ENCODE data around the gene LRRC2. TPM values are rescaled to one million over a fixed set of nuclear protein-coding genes. Genes with fewer than 3 reads are reported as not detected.

The LRRC2 gene
- total and polyA plus RNA-seq, 9 of the 15 experiments (the other 6 are each of a cell fraction or from before 2014, with no cell fraction given), result 0.01 to 0.04 (median 0.03) TPM; not detected in 5

DNA sequence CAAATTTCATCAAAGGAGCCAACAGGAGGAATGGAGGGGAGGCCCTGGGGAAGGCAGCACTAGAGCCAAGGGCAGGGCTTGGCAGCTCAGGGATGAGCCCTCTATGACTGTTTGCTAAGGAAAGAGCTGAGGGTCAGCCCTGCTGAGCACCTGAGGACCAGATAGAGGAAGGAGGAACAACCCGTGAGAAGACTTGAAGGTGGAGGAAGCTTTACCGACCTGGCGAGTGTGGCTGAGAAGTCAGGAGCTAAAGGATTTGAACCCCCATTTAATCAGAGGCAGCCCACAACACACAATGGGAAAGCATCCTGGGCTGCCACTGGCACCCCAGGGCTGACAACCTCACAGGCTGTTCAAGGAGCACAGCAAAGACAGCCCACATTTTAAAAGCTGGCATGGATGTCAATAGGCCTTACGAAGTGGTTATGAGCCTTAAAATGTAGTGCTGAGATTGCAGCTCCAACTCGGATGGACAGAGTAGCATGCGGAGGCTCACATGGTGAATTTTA is 20.7 kb upstream of the LRRC2 start:
- ChIA-PET CTCF (ENCODE audit: low intra/inter-chr PET ratio) (no interaction called here), POLR2A (interaction anchor here (0.6 to 1.9 kb wide), 5 partner anchors 13 to 179 kb away, joined by 3 to 5 read pairs (median 4); no protein-coding TSS in a partner anchor)
- FAIRE-seq (no peak), DNase-seq (ENCODE audit: extremely low read depth in 1 of 4, low spot score in 3 of 4) (no peak), ATAC-seq (no peak)
- no peak overlapping the region for H3K4me2 ChIP-seq (ENCODE audit: insufficient read depth, low read length)
- intact Hi-C loops (cut with micrococcal nuclease), result no loop called here
- no peaks in the 10 kb centered on the region; the same call in 1 of the 2 replicates for H3K9me3 ChIP-seq (replicated peaks; ENCODE audit: control insufficient read depth, insufficient read depth, low read depth, low read length)
- 0 out of 2 replicates have a peak, but pooled peaks have one; percentile 41 for TF ChIP-seq ZNF165 (CRISPR knock-in tag; IDR thresholded peaks at IDR 0.05; ENCODE audit: borderline replicate concordance)
- TF ChIP-seq COPS2 (conservative IDR thresholded peaks at IDR 0.05), result no peak
- H3K9me1 ChIP-seq (ENCODE audit: control insufficient read depth, insufficient read depth, low read length), result no peaks in the 10 kb centered on the region
- no peaks in the 10 kb centered on the region for H3K36me3 ChIP-seq (ENCODE audit: control insufficient read depth, insufficient read depth, low read length)
- no peak overlapping the region for H3K27ac ChIP-seq (ENCODE audit: extremely low read depth, low read depth, low read length)
- no peaks in the 10 kb centered on the region; a peak in 1 of 5 replicates for H3K4me1 ChIP-seq (replicated peaks in 1 of 2; ENCODE audit: control insufficient read depth in 2 of 2, insufficient read depth in 2 of 2, low read length in 2 of 2)
- peaks cover 10 to 21% of the 10 kb centered on the region in 2 experiments for H3K27me3 ChIP-seq (ENCODE audit: control insufficient read depth in 2 of 2, insufficient read depth in 2 of 2, low read length in 2 of 2)
- no TSS peak for BruUV-seq (replicated peaks)
- H3K79me2 ChIP-seq (ENCODE audit: control insufficient read depth, insufficient read depth, low read length), result no peaks in the 10 kb centered on the region
- H2AFZ ChIP-seq (ENCODE audit: low read depth, low read length), result no peak overlapping the region
- 6% methylated on average over 6 of the region's 6 CpGs for WGBS (ENCODE audit: insufficient coverage, low coverage, missing lambda C conversion rate)
- in situ Hi-C loops (cut with MboI), result no loop called here
- no peak overlapping the region for H3K9ac ChIP-seq (ENCODE audit: insufficient read depth in 1 of 2, low read depth in 2 of 2, low read length in 2 of 2)
- H4K20me1 ChIP-seq (replicated peaks; ENCODE audit: control insufficient read depth, insufficient read depth, low read length), result no peaks in the 10 kb centered on the region
- no peak overlapping the region for H3K4me3 ChIP-seq

DNA sequence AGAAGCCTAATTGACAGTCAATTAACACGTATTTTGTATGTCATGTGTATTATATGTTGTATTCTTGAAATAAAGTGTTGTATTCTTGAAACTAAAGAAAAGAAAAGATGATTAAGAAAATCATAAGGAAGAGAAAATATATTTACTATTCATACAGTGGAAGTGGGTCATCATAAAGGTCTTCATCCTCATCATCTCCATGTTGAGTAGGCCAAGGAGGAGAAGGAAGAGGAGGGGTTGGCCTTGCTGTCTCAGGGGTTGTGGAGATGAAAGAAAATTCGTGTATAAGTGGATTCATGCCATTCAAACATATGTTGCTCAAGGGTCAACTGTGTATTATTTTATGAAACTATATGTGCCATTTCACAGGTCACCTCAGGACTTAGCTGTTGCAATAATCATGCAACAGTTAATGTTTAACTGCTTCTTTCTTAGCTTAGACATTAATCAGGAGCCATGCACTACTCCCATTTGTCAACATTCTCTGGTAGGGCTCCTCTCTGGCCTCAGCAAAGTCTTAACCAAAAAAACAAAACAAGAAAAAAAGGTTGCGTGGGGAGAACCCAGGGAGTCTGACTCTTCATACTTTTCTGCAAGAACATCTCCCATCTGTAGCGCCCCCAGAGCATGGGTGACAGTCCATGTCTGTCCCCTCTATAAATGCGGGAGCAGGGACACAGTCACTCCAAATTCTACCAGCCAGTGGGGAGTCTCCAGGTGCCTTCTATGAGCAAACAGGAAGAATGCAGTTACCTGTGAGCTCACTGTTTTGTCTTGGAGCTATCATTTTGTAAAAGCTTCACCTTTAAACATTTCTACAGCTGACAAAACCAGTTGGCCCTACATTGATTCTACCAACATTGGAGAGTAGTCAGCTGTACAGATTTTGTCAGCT is 19.9 kb upstream of the LRRC2 start:
- Histone ChIP-seq H3K4me2 (ENCODE audit: insufficient read depth, low read length) (no peak overlapping the region), H3K27me3 (ENCODE audit: control insufficient read depth in 2 of 2, insufficient read depth in 2 of 2, low read length in 2 of 2) (peaks cover 10 to 21% of the 10 kb centered on the region in 2 experiments), H3K4me1 (replicated peaks in 1 of 2; ENCODE audit: control insufficient read depth in 2 of 2, insufficient read depth in 2 of 2, low read length in 2 of 2) (no peaks in the 10 kb centered on the region; a peak in 1 of 5 replicates), H4K20me1 (replicated peaks; ENCODE audit: control insufficient read depth, insufficient read depth, low read length) (no peaks in the 10 kb centered on the region), H3K27ac (ENCODE audit: extremely low read depth, low read depth, low read length) (no peak overlapping the region), H3K79me2 (ENCODE audit: control insufficient read depth, insufficient read depth, low read length) (no peaks in the 10 kb centered on the region), H3K4me3 (no peak overlapping the region), H3K36me3 (ENCODE audit: control insufficient read depth, insufficient read depth, low read length) (no peaks in the 10 kb centered on the region), H2AFZ (ENCODE audit: low read depth, low read length) (no peak overlapping the region), H3K9me1 (ENCODE audit: control insufficient read depth, insufficient read depth, low read length) (no peaks in the 10 kb centered on the region), H3K9me3 (replicated peaks; ENCODE audit: control insufficient read depth, insufficient read depth, low read depth, low read length) (no peaks in the 10 kb centered on the region; the same call in 1 of the 2 replicates), H3K9ac (ENCODE audit: insufficient read depth in 1 of 2, low read depth in 2 of 2, low read length in 2 of 2) (no peak overlapping the region)
- DNase-seq (ENCODE audit: extremely low read depth in 1 of 4, low spot score in 3 of 4), result no peak
- ChIA-PET POLR2A (interaction anchor here (0.8 to 1.9 kb wide), 4 partner anchors 13 to 113 kb away, joined by 3 to 5 read pairs (median 4); no protein-coding TSS in a partner anchor), CTCF (ENCODE audit: low intra/inter-chr PET ratio) (no interaction called here)
- intact Hi-C loops (cut with micrococcal nuclease), result no loop called here
- BruUV-seq (replicated peaks), result no TSS peak
- no peak for FAIRE-seq
- WGBS (ENCODE audit: insufficient coverage, low coverage, missing lambda C conversion rate), result 5% methylated on average over 5 of the region's 5 CpGs
- peak; percentile 36; the same call in 2 of the 3 replicates for ATAC-seq
- in situ Hi-C loops (cut with MboI), result no loop called here
- TF ChIP-seq ZNF354B (CRISPR knock-in tag; IDR thresholded peaks at IDR 0.05) (no peak), HNRNPL (IDR thresholded peaks at IDR 0.05; ENCODE audit: low read depth, low read length) (no peak), DNMT1 (IDR thresholded peaks at IDR 0.05) (no peak), POLR2H (tag; IDR thresholded peaks at IDR 0.05; ENCODE audit: low read depth) (no peak), EP300 (IDR thresholded peaks at IDR 0.05; ENCODE audit: low read length) (peak; percentile 64; the same call in 1 of the 2 replicates), ZNF644 (tag; IDR thresholded peaks at IDR 0.05; ENCODE audit: low read depth) (no peak), NFXL1 (CRISPR knock-in tag; IDR thresholded peaks at IDR 0.05) (no peak), FOXP1 (CRISPR knock-in tag; IDR thresholded peaks at IDR 0.05) (no peak)
- TF ChIP-seq, protein P1, sequence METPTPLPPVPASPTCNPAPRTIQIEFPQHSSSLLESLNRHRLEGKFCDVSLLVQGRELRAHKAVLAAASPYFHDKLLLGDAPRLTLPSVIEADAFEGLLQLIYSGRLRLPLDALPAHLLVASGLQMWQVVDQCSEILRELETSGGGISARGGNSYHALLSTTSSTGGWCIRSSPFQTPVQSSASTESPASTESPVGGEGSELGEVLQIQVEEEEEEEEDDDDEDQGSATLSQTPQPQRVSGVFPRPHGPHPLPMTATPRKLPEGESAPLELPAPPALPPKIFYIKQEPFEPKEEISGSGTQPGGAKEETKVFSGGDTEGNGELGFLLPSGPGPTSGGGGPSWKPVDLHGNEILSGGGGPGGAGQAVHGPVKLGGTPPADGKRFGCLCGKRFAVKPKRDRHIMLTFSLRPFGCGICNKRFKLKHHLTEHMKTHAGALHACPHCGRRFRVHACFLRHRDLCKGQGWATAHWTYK (CRISPR knock-in tag; IDR thresholded peaks at IDR 0.05), result no peak
- TF ChIP-seq, protein P2, sequence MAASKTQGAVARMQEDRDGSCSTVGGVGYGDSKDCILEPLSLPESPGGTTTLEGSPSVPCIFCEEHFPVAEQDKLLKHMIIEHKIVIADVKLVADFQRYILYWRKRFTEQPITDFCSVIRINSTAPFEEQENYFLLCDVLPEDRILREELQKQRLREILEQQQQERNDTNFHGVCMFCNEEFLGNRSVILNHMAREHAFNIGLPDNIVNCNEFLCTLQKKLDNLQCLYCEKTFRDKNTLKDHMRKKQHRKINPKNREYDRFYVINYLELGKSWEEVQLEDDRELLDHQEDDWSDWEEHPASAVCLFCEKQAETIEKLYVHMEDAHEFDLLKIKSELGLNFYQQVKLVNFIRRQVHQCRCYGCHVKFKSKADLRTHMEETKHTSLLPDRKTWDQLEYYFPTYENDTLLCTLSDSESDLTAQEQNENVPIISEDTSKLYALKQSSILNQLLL (CRISPR knock-in tag; IDR thresholded peaks at IDR 0.05; ENCODE audit: borderline replicate concordance), result no peak
